NCI-H345 (cell line): ENCODE measurements around the gene HEBP2.

Source experiments
- DNase-seq: peaks from one replicate; lab custom pipeline; 2025; lab: John Stamatoyannopoulos, UW

HEBP2 gene

GRCh38 chr6:138397128-138398122, 6.6 kb upstream of the HEBP2 start:
- DNase-seq: peak; percentile 18

GRCh38 chr6:138400326-138400725, 3.7 kb upstream of the HEBP2 start:
- no peak for DNase-seq

GRCh38 chr6:138401960-138402837, 1.8 kb upstream of the HEBP2 start:
- DNase-seq: no peak

- DNase-seq: no peak
Observed at GRCh38 chr6:138402838-138403187, 1.2 kb upstream of the HEBP2 start.

GRCh38 chr6:138403324-138403800, 661 bp upstream of the HEBP2 start:
- peak; percentile 56 for DNase-seq

- DNase-seq: no peak
Observed at GRCh38 chr6:138404666-138405337, 779 bp downstream of the HEBP2 start.

- DNase-seq: peak; percentile 22
Observed at GRCh38 chr6:138405816-138406413, 1.9 kb downstream of the HEBP2 start.

- no peak for DNase-seq
Observed at GRCh38 chr6:138406443-138406842, 2.4 kb downstream of the HEBP2 start.

- DNase-seq: no peak
Observed at GRCh38 chr6:138410048-138410735, 6.2 kb downstream of the HEBP2 start.

- no peak for DNase-seq
Observed at GRCh38 chr6:138410972-138411880, 7.2 kb downstream of the HEBP2 start.

- DNase-seq: no peak
Observed at GRCh38 chr6:138415125-138415524, 11.1 kb downstream of the HEBP2 start.

- no peak for DNase-seq
Observed at GRCh38 chr6:138416206-138416605, 12.2 kb downstream of the HEBP2 start.

GRCh38 chr6:138417493-138418117, 13.6 kb downstream of the HEBP2 start:
- DNase-seq: no peak

- no peak for DNase-seq
Observed at GRCh38 chr6:138418118-138418742, 14.2 kb downstream of the HEBP2 start.

GRCh38 chr6:138419766-138420165, 15.7 kb downstream of the HEBP2 start:
- no peak for DNase-seq

GRCh38 chr6:138420356-138420755, 16.3 kb downstream of the HEBP2 start:
- DNase-seq: no peak

- no peak for DNase-seq
Observed at GRCh38 chr6:138421089-138421488, 17.1 kb downstream of the HEBP2 start.

- no peak for DNase-seq
Observed at GRCh38 chr6:138421608-138422007, 17.6 kb downstream of the HEBP2 start.

- no peak for DNase-seq
Observed at GRCh38 chr6:138422861-138423260, 18.8 kb downstream of the HEBP2 start.
